NCI-H2227 (cell line): ENCODE data around the gene CKMT1A.
"Not testable (repeated sequence)": the region's sequence is repeated elsewhere in the genome, so short reads cannot be mapped to it uniquely, and the experiment has no call there.

Source experiments
- DNase-seq: peaks from one replicate; lab custom pipeline; 2025; ENCODE audit not compliant: unreplicated experiment; lab: John Stamatoyannopoulos, UW

CKMT1A gene

GRCh38 chr15:43693148-43694022, at the start of gene CKMT1A:
TSS of gene CKMT1A (plus strand) at chr15:43693859. CDS start at chr15:43694051, 192 bp downstream.
- DNase-seq: not testable (repeated sequence)

- DNase-seq: no peak
Measured at GRCh38 chr15:43648649-43649429, 44.8 kb upstream of the CKMT1A start, which contains the start of gene CATSPER2. TSS of gene CATSPER2 (minus strand) at chr15:43648844. CDS start at chr15:43648061, 783 bp downstream.

- DNase-seq: not testable (repeated sequence)
Measured at GRCh38 chr15:43649430-43649926, 44.2 kb upstream of the CKMT1A start.

- not testable (repeated sequence) for DNase-seq
Measured at GRCh38 chr15:43659727-43660126, 33.9 kb upstream of the CKMT1A start.

GRCh38 chr15:43662293-43662692, 31.4 kb upstream of the CKMT1A start:
- not testable (repeated sequence) for DNase-seq

GRCh38 chr15:43663333-43663732, 30.3 kb upstream of the CKMT1A start:
- DNase-seq: not testable (repeated sequence)

- not testable (repeated sequence) for DNase-seq
Measured at GRCh38 chr15:43666177-43666576, 27.5 kb upstream of the CKMT1A start.

GRCh38 chr15:43674175-43674574, 19.5 kb upstream of the CKMT1A start:
- DNase-seq: not testable (repeated sequence)

- not testable (repeated sequence) for DNase-seq
Measured at GRCh38 chr15:43689604-43690301, 3.9 kb upstream of the CKMT1A start.

- DNase-seq: not testable (repeated sequence)
Measured at GRCh38 chr15:43692679-43693078, 980 bp upstream of the CKMT1A start.

GRCh38 chr15:43702174-43702573, 8.5 kb downstream of the CKMT1A start:
- DNase-seq: no peak

- no peak for DNase-seq
Measured at GRCh38 chr15:43702701-43703424, 9.2 kb downstream of the CKMT1A start.

- not testable (repeated sequence) for DNase-seq
Measured at GRCh38 chr15:43710431-43711131, 16.9 kb downstream of the CKMT1A start.

GRCh38 chr15:43723151-43723550, 29.5 kb downstream of the CKMT1A start:
- no peak for DNase-seq

GRCh38 chr15:43726306-43726705, 32.6 kb downstream of the CKMT1A start:
- not testable (repeated sequence) for DNase-seq

GRCh38 chr15:43728053-43728725, 34.5 kb downstream of the CKMT1A start:
- not testable (repeated sequence) for DNase-seq

GRCh38 chr15:43735416-43735815, 41.8 kb downstream of the CKMT1A start:
- no peak for DNase-seq

- DNase-seq: peak; percentile 91
Measured at GRCh38 chr15:43746245-43746902, 52.7 kb downstream of the CKMT1A start, which contains the start of gene PDIA3. TSS of gene PDIA3 (plus strand) at chr15:43746438. CDS start at chr15:43746540, 102 bp downstream.
